GM19438 (cell line): ENCODE data around the gene TRA2B.

Source experiments
- ATAC-seq: cut with Tn5 transposase; IDR thresholded peaks from one replicate; pipeline ENCODE4 v1.9.1; 2021; ENCODE audit warnings: low read depth; ENCODE audit not compliant: unreplicated experiment

Gene TRA2B

GRCh38 chr3:185881926-185882325 lies 55.9 kb downstream of the TRA2B start:
- no peak for ATAC-seq

- ATAC-seq: no peak
Observed at GRCh38 chr3:185880600-185880999, 57.2 kb downstream of the TRA2B start.

GRCh38 chr3:185878920-185879319 lies 58.9 kb downstream of the TRA2B start:
- no peak for ATAC-seq

DNA sequence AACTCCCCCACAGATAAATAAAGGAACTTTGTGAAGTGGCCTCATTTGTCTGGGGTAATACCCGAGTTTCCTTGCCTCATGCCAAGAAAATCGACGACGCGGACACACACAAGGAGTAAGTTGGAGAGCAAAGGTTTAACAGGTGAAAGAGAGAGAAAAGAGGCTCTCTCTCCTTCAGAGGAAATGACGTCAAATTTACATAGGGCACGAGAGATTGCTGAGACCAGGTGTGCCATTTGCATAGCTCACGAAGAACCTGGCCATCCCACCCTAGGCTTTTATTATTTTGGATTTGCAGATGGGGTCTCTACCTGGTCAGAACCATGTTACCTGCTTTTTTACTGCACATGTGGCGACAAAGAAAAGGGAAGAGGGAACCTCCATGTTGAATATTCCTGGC lies 63.7 kb downstream of the TRA2B start:
- no peak for ATAC-seq

- ATAC-seq: no peak
Observed at GRCh38 chr3:185867650-185868049, 70.2 kb downstream of the TRA2B start.

- ATAC-seq: no peak
Observed at GRCh38 chr3:185866995-185867394, 70.8 kb downstream of the TRA2B start.

DNA sequence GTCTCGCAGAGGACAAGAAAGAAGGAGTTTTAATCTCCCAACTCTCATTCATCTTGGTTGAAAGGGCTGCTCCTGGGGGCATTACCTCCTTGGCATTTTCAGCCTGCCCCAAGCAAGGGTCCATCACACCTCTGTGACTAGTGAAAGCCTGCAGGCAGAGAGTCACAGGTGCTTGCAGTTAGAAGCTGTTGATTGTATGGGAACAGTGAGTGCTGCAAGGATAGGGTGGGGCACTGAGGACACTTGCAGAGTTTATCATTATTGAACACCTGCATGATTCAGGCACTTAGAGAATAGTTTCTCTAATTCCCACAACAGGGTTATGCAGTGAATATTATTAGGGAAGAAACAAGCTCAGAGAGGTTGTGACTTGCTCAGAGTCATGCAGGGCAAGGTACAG lies 71.3 kb downstream of the TRA2B start:
- ATAC-seq: no peak
